GM21786 (cell line): ENCODE data around the gene SLC25A30.
"Not testable (repeated sequence)": the region's sequence is repeated elsewhere in the genome, so short reads cannot be mapped to it uniquely, and the experiment has no call there.

Experiments used
- ATAC-seq: cut with Tn5 transposase; IDR thresholded peaks from one replicate; pipeline ENCODE4 v1.9.1; 2021; ENCODE audit not compliant: unreplicated experiment

SLC25A30 gene

DNA sequence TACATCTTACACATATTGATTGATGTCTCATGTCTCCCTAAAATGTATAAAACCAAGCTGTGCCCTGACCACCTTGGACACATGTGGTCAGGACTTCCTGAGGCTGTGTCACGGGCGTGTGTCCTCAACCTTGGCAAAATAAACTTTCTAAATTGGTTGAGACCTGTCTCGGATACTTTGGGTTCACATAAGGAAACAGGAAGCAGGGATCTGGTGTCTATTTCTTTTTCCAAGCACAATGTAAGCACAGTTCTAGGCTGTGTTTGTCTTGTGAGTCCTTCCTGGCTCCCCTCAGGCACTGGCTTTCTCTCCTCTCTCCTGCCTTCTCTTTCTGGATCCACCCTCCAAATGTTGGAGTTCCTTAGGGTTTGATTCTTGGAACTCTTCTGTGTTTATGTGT is 49.6 kb downstream of the SLC25A30 start:
- no peak for ATAC-seq

DNA sequence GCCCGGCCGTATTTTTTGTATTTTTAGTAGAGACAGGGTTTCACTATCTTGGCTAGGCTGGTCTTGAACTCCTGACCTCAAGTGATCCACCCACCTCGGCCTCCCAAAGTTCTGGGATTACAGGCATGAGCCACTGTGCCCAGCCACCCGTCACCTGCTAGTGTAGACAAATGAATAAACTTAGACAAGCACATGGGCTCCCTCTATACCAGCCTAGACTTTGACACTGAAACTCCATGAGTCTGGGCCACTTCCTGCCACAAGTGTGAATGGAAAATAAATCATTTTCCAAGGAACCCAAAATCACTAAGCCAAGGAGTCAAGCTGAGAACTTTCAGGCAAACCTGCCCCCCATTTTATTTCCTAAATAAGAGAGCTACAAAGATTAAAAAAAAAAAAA is 50.2 kb downstream of the SLC25A30 start:
- no peak for ATAC-seq

DNA sequence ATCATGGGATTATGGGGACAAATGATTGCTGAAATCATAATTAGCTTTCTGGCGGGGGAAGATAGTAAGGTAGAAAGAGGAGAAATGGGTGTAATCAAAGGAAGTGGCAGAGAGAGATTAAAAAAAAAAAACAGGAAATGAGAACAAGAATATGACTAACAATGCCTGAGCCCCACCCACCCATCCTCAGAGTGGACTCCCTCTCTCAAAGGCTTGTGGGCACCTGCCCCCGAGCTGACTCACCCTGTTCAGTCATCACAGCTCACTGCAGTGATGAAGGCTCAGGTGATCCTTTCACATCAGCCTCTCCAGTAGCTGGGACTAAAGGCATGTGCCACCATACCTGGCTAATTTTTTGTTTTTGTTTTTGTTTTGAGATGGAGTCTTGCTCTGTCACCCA is 50.8 kb downstream of the SLC25A30 start:
- ATAC-seq, result peak; percentile 99

DNA sequence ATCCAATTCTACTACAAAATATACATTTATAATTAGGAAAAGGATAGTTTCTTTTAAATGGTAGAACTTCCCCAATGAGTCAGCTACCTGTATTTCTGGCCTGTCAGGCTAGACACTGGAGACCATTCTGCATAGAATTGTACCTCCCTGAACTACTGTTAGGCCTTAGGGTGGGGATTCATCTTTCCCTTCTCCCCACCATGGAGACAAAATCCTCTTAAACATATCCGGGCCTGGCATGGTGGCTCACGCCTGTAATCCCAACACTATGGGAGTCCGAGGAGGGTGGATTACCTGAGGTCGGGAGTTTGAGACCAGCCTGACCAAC is 52.7 kb downstream of the SLC25A30 start:
- ATAC-seq, result no peak

DNA sequence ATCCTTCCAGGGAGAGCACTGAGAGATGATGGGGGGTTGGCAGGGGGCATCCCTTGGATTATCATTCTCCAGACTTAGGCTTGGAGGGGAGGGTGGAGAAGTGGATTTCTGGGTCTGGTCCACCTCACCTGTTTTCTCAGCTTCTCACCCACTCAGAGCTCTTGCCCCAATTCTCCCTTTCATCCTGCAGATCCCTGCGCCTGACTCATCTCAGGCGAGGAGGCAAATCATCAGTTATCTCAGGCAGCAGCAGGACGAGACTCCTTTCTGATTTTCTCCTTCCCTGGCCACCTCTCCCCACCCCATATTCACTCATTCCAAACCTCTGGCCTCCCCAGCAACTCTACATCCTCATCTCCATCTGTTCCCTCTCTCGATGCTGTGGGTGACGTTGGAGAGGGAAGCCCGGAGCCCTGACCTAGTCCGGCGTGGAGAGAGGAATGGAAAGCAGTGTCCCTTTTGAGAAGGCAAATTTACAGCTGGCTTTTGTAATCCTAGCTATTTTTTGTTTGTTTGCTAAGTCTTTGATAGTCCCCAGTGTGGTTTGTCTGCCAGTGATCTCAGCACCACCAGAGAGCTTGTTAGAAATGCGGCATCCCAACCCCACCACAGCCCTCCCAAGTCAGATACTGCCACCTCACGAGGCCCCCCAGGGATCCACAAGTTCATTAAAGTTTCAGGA is 53.2 kb downstream of the SLC25A30 start:
- no peak for ATAC-seq

DNA sequence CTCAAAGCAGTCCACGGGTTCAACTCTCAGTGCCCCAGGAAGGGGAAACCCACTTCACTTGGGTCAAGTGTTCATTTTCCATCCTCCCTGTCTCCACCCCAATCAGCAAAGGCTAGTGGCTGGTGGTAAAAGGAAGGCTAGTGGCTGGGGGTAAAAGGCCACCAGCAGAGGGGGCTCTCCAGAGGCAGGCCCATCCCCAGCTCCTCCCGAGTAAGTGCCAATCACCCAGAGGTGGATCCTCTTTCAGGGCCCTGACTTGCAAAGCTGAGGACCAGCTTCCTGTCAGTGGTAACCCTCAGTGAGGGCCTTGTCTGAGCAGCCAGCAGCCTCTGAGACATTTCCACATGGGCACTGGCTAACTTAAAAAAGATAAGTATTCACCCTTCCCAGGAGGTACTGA is 55.2 kb downstream of the SLC25A30 start:
- no peak for ATAC-seq

DNA sequence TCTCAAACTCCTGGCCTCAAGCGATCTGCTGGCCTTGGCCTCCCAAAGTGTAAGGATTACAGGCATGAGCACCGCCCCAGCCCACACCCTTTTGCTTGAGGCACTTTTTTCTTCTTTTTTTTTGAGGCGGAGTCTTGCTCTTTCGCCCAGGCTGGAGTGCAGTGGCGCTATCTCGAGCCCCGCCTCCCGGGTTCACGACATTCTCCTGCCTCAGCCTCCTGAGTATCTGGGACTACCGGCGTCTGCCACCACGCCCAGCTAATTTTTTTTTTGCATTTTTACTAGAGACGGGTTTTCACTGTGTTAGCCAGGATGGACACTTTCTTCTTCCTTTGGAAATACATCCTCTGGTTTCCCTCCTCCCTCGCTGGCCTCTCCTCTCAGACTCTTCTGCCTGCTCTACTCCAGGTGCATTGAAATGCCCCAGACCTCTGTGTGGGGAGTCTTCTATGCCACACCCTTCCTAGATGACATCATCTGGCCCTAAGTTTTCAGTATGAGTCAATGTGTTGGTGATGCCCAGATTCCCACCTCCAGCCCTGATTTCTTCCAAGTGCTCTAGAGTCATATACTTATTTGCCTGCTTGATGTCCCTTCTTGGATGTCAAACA is 56.5 kb downstream of the SLC25A30 start:
- no peak for ATAC-seq

DNA sequence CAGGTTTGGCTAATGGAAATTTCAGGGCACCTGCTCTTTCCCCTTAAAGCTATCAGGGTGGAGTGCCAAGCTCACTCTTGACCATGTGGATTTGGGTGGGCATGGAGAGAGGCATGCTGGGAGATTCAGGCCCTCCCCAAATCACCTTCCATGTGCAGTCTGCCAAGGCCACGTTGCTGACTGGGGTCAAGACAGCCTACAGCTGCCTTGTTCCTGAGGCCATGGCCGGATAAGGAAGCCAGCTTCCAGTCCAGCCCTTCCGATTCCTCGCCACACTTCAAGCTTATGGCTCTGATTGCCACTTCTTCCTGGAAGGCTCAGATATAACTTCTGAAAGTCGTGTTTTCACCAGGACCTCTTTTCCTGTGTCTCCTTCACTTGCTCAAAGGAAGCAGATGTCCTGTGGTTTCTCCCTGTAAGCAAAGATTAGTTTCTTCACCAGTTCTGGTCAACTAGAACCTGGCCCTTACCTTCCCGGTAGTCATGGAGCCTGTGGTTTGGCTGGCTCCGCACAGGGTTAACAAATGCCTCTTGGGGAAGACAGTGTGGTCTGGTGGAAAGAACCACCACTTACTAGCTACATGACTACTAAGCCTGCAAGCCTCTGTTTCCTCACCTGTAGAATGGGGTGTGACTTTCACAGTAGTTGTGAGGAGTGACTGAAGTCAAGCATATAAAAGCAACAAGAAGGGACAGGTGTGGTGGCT is 61.1 kb downstream of the SLC25A30 start:
- no peak for ATAC-seq

DNA sequence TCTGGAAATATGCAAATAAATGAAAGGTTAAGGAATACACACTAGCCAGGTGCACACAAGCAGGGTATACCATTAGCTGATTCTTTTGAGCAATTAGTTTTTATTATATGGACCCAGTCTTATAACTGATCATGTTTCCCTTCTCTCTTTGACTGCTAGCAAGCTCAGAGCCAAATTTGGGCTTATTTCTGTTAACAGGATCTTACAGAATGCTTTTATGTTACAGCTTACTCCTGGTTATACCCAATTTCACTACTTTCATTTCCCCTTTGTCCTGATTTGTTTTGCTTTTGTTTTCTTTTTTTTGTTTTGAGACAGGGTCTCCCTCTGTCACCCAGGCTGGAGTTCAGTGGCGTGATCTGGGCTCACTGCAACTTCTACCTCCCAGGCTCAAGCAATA is 64.3 kb downstream of the SLC25A30 start:
- ATAC-seq, result no peak

DNA sequence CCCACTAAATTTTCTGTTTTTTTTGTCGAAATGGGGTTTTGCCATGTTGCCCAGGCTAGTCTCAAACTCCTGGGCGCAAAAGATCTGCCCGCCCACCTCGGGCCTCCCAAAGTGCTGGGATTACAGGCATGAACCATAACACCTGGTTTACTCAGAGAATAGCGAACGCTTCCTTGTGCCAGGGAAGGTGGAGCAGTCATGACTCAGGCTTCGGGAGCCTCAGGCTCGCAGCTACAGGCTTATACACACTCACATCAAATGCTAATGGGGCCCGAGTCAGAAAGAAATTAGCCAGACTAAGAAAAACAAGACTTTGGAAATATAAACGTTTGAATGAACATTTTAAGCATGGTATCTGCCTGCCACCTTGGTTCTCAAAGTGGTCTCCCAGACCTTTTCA is 66.1 kb downstream of the SLC25A30 start:
- ATAC-seq, result no peak

DNA sequence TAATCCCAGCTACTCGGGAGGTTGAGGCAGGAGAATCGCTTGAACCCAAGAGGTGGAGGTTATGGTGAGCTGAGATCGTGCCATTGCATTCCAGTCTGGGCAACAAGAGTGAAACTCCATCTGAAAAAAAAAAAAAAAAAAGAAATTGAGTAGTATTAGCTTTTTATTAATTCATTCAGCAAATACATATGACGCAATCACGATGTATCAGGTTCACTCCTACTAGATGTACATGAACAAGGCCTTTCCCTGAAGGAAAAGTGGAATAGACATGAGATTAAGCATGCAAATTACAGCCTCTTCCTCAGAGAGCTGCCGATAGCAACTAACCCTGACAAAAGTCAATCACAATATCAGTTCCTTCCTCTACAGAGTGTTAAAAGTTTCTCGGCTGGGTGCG is 68.0 kb downstream of the SLC25A30 start:
- no peak for ATAC-seq

DNA sequence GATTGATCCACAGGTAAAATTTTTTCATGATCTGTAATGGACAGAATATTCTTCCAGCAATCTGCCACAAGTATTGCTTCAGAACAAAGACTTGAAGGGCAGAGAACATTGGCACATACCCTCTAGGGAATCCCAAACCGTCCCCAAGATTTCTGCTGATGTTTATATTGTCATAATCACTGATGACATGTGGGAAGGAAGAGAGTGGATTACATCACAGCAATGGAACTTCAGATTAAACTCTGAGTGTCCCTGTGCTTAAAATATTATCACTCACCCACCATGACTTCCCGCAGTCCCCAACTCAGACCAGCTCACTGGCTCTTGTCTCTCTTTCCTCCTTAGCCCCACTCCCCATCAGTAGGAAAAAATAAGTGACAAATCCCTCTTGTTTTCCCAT is 68.7 kb downstream of the SLC25A30 start:
- no peak for ATAC-seq

DNA sequence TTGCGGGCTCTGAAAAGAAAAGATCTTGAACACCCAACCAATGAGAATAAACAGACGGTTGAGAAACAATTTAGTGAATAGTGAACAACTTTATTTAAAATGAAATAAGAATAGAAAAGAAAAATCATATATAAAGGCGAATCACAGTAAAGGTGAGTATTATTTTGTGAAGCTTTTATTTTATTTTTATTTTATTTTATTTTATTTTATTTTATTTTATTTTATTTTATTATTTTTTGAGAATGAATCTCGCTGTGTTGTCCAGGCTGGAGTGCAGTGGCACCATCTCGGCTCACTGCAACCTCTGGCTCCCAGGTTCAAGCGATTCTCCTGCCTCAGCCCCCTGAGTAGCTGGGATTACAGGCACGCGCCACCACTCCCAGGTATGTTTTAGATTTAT is 74.1 kb downstream of the SLC25A30 start:
- not testable (repeated sequence) for ATAC-seq
